HepG2 (cell line): Measurements from ENCODE around the gene LIME1. TPM values are rescaled to one million over a fixed set of nuclear protein-coding genes. Genes with fewer than 3 reads are reported as not detected.

Experiments
- MAFF ChIP-seq: IDR thresholded peaks from 2 replicates; pipeline ENCODE4 v1.6.1; 2011; ENCODE audit warnings: low read depth, low read length, improper control_type of control experiment
- PAX8 ChIP-seq: sonication (generic); formaldehyde crosslinking; IDR thresholded peaks from 2 replicates; pipeline ENCODE4 v1.8.0; 2022; ENCODE audit warnings: mild to moderate bottlenecking, missing genetic modification reagents, borderline replicate concordance
- PCBP2 ChIP-seq: fragments of 200-400 bp; formaldehyde crosslinking; optimal IDR thresholded peaks from 2 replicates; pipeline ENCODE3; 2018; ENCODE audit warnings: low read length, low read depth; ENCODE audit not compliant: poor library complexity, severe bottlenecking
- SMYD3 ChIP-seq: sonication (generic); formaldehyde crosslinking; IDR thresholded peaks from 2 replicates; pipeline ENCODE4 v1.8.1; 2023; ENCODE audit warnings: mild to moderate bottlenecking, missing genetic modification reagents
- TCF7L2 ChIP-seq: IDR thresholded peaks from 2 replicates; pipeline ENCODE4 v1.6.1; 2011; ENCODE audit warnings: mild to moderate bottlenecking, low read depth, low read length, moderate library complexity
- ZBTB20 ChIP-seq: sonication (generic); formaldehyde crosslinking; IDR thresholded peaks from 2 replicates; pipeline ENCODE4 v1.8.1; 2023; ENCODE audit warnings: missing genetic modification reagents, low read depth, mild to moderate bottlenecking, borderline replicate concordance
- ZFYVE20 ChIP-seq: sonication (generic); formaldehyde crosslinking; IDR thresholded peaks from 2 replicates; pipeline ENCODE4 v1.8.0; 2023; ENCODE audit warnings: low read depth, mild to moderate bottlenecking, moderate library complexity, missing genetic modification reagents, borderline replicate concordance
- ZNF543 ChIP-seq: sonication (generic); formaldehyde crosslinking; IDR thresholded peaks from 2 replicates; pipeline ENCODE4 v1.4.0; 2020; ENCODE audit warnings: mild to moderate bottlenecking, missing genetic modification reagents
- ZNF564 ChIP-seq: sonication (generic); formaldehyde crosslinking; IDR thresholded peaks from 2 replicates; pipeline ENCODE4 v1.8.1; 2023; ENCODE audit warnings: mild to moderate bottlenecking, missing genetic modification reagents
- ZNF782 ChIP-seq: sonication (generic); formaldehyde crosslinking; IDR thresholded peaks from 2 replicates; pipeline ENCODE4 v1.4.0; 2020; ENCODE audit warnings: missing genetic modification reagents, mild to moderate bottlenecking, borderline replicate concordance
- ZNF839 ChIP-seq: sonication (generic); formaldehyde crosslinking; IDR thresholded peaks from 2 replicates; pipeline ENCODE4 v1.4.0; 2020; ENCODE audit warnings: missing genetic modification reagents, mild to moderate bottlenecking, borderline replicate concordance
- polyA plus RNA-seq, 8 experiments: library from polyadenylated mRNA; depleted of rRNA in 3 of 8; stranded (reverse) in 7 of 8; unstranded in 1 of 8; fragments of >200 nt; fragmentation: Illumina TruSeq in 4 of 8; extraction: Trizol in 4 of 8; gene quantifications; 2 replicates each; pipeline versions ENCODE4 v1.2.1 to v1.2.3, GENCODE V29; 2011 to 2016; ENCODE audit warnings: low read depth in 4 of 8, missing spikeins in 1 of 8, mixed read lengths in 1 of 8; ENCODE audit not compliant: insufficient read depth in 1 of 8
- total RNA-seq, 5 experiments: library from RNA; depleted of rRNA; stranded (reverse); fragments of >200 nt; fragmentation: Illumina TruSeq; extraction: Trizol; gene quantifications; 2 replicates each; pipeline ENCODE4 v1.2.3, GENCODE V29; 2016; ENCODE audit warnings: low read depth in 1 of 5
- TF ChIP-seq, protein P1 (sequence below): sonication (generic); formaldehyde crosslinking; IDR thresholded peaks from 2 replicates; pipeline ENCODE4 v1.4.0; 2020; ENCODE audit warnings: missing genetic modification reagents
- TF ChIP-seq, protein P2 (sequence below), 2 experiments: sonication (generic) in 1 of 2; formaldehyde crosslinking in 1 of 2; IDR thresholded peaks; 2 replicates each; pipeline versions ENCODE4 v1.5.1 to v1.6.1; 2011 to 2020; ENCODE audit warnings: borderline replicate concordance in 1 of 2, low read depth in 1 of 2, low read length in 1 of 2, mild to moderate bottlenecking in 1 of 2, missing genetic modification reagents in 1 of 2, moderate library complexity in 1 of 2
- TF ChIP-seq, protein P3 (sequence below): IDR thresholded peaks from 2 replicates; pipeline ENCODE4 v1.4.0; 2020; ENCODE audit warnings: mild to moderate bottlenecking, missing genetic modification reagents
- TF ChIP-seq, protein P4 (sequence below): sonication (generic); formaldehyde crosslinking; IDR thresholded peaks from 2 replicates; pipeline ENCODE4 v1.4.0; 2020; ENCODE audit warnings: mild to moderate bottlenecking, low read depth, missing genetic modification reagents

Gene LIME1
- total and polyA plus RNA-seq, 2 of the 13 experiments (the other 11 are each of a cell fraction or from before 2014, with no cell fraction given): 13.0 to 61.5 TPM

DNA sequence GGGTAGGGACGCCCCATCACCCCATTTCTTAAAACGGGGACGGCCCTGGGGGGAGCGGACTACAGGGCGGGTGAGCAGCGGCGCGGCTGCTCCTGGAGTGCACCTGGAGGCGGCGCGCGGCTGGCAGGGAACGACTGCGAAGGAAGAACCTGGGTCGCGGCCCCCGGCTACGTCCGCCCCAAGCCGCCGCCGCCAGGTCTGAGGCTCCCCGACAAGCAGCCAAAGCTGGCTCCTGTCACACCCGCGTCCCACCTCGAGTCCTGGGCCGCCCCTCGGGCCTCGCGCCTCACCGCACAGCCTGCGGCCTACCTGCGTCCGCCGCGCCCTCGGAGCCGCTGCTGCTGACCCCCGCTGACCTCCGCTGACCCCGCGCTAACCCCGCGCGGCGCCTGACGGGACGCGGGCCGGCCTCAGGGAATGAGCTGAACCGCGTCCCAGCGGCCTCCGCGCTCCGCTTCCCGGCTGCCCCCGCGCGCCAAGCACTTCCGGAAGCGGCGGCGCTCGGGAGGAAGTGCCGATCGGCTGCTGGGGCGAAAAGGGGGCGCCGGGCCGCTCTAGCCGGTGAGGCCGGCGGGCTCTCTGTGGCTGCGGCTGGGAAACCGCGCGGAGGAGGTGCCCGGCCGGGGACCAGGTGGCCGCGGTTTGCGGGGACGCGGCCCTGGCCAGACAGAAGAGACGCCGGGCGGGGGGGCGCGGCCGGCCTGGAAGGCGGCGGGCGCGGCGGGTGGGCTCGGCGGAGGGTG, 28.7 kb upstream of the LIME1 start, which contains the start of the genes ARFRP1 and ZGPAT (continued):
- TF ChIP-seq, protein P1, sequence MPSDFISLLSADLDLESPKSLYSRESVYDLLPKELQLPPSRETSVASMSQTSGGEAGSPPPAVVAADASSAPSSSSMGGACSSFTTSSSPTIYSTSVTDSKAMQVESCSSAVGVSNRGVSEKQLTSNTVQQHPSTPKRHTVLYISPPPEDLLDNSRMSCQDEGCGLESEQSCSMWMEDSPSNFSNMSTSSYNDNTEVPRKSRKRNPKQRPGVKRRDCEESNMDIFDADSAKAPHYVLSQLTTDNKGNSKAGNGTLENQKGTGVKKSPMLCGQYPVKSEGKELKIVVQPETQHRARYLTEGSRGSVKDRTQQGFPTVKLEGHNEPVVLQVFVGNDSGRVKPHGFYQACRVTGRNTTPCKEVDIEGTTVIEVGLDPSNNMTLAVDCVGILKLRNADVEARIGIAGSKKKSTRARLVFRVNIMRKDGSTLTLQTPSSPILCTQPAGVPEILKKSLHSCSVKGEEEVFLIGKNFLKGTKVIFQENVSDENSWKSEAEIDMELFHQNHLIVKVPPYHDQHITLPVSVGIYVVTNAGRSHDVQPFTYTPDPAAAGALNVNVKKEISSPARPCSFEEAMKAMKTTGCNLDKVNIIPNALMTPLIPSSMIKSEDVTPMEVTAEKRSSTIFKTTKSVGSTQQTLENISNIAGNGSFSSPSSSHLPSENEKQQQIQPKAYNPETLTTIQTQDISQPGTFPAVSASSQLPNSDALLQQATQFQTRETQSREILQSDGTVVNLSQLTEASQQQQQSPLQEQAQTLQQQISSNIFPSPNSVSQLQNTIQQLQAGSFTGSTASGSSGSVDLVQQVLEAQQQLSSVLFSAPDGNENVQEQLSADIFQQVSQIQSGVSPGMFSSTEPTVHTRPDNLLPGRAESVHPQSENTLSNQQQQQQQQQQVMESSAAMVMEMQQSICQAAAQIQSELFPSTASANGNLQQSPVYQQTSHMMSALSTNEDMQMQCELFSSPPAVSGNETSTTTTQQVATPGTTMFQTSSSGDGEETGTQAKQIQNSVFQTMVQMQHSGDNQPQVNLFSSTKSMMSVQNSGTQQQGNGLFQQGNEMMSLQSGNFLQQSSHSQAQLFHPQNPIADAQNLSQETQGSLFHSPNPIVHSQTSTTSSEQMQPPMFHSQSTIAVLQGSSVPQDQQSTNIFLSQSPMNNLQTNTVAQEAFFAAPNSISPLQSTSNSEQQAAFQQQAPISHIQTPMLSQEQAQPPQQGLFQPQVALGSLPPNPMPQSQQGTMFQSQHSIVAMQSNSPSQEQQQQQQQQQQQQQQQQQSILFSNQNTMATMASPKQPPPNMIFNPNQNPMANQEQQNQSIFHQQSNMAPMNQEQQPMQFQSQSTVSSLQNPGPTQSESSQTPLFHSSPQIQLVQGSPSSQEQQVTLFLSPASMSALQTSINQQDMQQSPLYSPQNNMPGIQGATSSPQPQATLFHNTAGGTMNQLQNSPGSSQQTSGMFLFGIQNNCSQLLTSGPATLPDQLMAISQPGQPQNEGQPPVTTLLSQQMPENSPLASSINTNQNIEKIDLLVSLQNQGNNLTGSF: peak; percentile 94; the same call in 1 of the 2 replicates
- TF ChIP-seq, protein P2, sequence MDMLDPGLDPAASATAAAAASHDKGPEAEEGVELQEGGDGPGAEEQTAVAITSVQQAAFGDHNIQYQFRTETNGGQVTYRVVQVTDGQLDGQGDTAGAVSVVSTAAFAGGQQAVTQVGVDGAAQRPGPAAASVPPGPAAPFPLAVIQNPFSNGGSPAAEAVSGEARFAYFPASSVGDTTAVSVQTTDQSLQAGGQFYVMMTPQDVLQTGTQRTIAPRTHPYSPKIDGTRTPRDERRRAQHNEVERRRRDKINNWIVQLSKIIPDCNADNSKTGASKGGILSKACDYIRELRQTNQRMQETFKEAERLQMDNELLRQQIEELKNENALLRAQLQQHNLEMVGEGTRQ (IDR thresholded peaks at IDR 0.05; ENCODE audit: low read depth, low read length): no peak
- TF ChIP-seq, protein P2 (CRISPR knock-in tag; IDR thresholded peaks at IDR 0.05; ENCODE audit: borderline replicate concordance): no peak; the same call in 1 of the 2 replicates
- no peak; the same call in 1 of the 2 replicates for TF ChIP-seq ZNF839 (CRISPR knock-in tag)
- TF ChIP-seq, protein P3, sequence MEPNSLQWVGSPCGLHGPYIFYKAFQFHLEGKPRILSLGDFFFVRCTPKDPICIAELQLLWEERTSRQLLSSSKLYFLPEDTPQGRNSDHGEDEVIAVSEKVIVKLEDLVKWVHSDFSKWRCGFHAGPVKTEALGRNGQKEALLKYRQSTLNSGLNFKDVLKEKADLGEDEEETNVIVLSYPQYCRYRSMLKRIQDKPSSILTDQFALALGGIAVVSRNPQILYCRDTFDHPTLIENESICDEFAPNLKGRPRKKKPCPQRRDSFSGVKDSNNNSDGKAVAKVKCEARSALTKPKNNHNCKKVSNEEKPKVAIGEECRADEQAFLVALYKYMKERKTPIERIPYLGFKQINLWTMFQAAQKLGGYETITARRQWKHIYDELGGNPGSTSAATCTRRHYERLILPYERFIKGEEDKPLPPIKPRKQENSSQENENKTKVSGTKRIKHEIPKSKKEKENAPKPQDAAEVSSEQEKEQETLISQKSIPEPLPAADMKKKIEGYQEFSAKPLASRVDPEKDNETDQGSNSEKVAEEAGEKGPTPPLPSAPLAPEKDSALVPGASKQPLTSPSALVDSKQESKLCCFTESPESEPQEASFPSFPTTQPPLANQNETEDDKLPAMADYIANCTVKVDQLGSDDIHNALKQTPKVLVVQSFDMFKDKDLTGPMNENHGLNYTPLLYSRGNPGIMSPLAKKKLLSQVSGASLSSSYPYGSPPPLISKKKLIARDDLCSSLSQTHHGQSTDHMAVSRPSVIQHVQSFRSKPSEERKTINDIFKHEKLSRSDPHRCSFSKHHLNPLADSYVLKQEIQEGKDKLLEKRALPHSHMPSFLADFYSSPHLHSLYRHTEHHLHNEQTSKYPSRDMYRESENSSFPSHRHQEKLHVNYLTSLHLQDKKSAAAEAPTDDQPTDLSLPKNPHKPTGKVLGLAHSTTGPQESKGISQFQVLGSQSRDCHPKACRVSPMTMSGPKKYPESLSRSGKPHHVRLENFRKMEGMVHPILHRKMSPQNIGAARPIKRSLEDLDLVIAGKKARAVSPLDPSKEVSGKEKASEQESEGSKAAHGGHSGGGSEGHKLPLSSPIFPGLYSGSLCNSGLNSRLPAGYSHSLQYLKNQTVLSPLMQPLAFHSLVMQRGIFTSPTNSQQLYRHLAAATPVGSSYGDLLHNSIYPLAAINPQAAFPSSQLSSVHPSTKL (CRISPR knock-in tag): peak; percentile 70; the same call in 1 of the 2 replicates
- TF ChIP-seq ZFYVE20: no peak; the same call in 1 of the 2 replicates
- TF ChIP-seq ZNF543 (CRISPR knock-in tag): no peak
- peak; percentile 64; the same call in 1 of the 2 replicates for TF ChIP-seq ZNF782 (CRISPR knock-in tag)
- TF ChIP-seq SMYD3 (CRISPR knock-in tag): peak; percentile 97
- TF ChIP-seq ZBTB20 (CRISPR knock-in tag): no peak; the same call in 1 of the 2 replicates
- TF ChIP-seq, protein P4, sequence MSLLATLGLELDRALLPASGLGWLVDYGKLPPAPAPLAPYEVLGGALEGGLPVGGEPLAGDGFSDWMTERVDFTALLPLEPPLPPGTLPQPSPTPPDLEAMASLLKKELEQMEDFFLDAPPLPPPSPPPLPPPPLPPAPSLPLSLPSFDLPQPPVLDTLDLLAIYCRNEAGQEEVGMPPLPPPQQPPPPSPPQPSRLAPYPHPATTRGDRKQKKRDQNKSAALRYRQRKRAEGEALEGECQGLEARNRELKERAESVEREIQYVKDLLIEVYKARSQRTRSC: no peak; the same call in 1 of the 2 replicates
- no peak for TF ChIP-seq PCBP2
- TF ChIP-seq ZNF564 (CRISPR knock-in tag): peak; percentile 94
- no peak; the same call in 1 of the 2 replicates for TF ChIP-seq MAFF
- TF ChIP-seq PAX8 (CRISPR knock-in tag): peak; percentile 86; the same call in 1 of the 2 replicates
- no peak for TF ChIP-seq TCF7L2
